Measurements from ENCODE around the gene GALNT7. TPM values are rescaled to one million over a fixed set of nuclear protein-coding genes. Genes with fewer than 3 reads are reported as not detected.

Gene GALNT7
- total and polyA plus RNA-seq, 11 donors = 2.3 to 12.8 (median 6.0) TPM

DNA sequence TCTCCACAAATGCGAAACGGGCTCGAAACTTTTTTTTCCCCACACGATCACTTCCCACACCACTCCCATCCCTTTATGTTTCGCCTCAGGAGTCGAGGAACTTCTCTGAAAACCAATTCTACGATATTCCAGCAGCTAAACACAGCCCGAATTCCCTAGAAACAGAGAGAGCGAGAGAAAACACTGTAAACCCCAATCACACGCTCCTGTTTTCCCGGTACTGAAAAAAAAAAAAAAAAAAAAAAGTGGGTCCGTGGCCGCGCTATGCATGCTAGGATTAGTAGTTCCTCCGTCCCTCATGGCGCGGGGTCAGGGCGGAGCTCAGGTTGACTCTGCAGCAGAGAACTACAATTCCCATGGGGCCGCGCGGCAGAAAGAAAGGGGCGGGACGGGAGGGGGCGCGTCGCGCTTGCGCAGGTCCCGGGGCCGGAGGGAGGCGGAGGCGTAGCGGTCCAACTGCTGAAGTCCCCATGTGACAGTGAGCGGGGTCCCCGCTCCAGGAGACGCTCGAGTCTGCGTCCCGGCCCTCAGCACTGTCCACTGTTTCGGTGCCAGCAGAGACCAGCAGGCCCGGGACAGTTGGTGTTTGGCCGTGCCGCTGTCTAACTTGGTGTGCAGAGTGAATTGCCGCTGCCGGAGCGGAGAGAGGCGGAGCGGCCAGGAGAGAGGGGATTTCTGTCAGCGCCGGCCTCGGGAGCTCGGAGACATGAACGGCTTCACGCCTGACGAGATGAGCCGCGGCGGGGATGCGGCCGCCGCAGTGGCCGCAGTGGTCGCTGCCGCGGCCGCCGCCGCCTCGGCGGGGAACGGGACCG lies 202.1 kb downstream of the GALNT7 start, which contains the start of gene SAP30:
SAP30 (plus strand) TSS at position 478 of the 815 bp plus-strand sequence; CDS start at position 707, 229 bp downstream.
- Histone ChIP-seq H3K27ac (peak within 1 kb of the TSS; percentile 91 to 99 (median 96)), H3K4me3 (peak within 1 kb of the TSS; percentile 66 to 92 (median 85)), H3K27me3 (no peaks in the 10 kb centered on the region), H3K9me3 (no peaks in the 10 kb centered on the region), H3K4me1 (peaks cover 0 to 65% (median 26%) of the 10 kb centered on the region in 12 donors), H3K36me3 (peaks cover 0 to 10% (median 0%) of the 10 kb centered on the region in 9 donors)
- intact Hi-C loops (cut with DNase I) = loop anchor here in 8 of 10 donors (1.0 to 5.0 kb wide), 5 partner anchors 36 to 47 kb away; partner anchors contain the start of gene HMGB2 (in 8 of the 8)
- 0 to 1% (median 1%) methylated on average over 39 to 72 of the region's 72 CpGs for WGBS, 4 donors
- TF ChIP-seq POLR2A (IDR thresholded peaks at IDR 0.05) = peak; percentile 86 to 98
- TF ChIP-seq, protein P1, sequence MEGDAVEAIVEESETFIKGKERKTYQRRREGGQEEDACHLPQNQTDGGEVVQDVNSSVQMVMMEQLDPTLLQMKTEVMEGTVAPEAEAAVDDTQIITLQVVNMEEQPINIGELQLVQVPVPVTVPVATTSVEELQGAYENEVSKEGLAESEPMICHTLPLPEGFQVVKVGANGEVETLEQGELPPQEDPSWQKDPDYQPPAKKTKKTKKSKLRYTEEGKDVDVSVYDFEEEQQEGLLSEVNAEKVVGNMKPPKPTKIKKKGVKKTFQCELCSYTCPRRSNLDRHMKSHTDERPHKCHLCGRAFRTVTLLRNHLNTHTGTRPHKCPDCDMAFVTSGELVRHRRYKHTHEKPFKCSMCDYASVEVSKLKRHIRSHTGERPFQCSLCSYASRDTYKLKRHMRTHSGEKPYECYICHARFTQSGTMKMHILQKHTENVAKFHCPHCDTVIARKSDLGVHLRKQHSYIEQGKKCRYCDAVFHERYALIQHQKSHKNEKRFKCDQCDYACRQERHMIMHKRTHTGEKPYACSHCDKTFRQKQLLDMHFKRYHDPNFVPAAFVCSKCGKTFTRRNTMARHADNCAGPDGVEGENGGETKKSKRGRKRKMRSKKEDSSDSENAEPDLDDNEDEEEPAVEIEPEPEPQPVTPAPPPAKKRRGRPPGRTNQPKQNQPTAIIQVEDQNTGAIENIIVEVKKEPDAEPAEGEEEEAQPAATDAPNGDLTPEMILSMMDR (IDR thresholded peaks at IDR 0.05) = no peak
- DNase-seq (peak; percentile 99), ATAC-seq (peak; percentile 96 to 97 (median 96))

DNA sequence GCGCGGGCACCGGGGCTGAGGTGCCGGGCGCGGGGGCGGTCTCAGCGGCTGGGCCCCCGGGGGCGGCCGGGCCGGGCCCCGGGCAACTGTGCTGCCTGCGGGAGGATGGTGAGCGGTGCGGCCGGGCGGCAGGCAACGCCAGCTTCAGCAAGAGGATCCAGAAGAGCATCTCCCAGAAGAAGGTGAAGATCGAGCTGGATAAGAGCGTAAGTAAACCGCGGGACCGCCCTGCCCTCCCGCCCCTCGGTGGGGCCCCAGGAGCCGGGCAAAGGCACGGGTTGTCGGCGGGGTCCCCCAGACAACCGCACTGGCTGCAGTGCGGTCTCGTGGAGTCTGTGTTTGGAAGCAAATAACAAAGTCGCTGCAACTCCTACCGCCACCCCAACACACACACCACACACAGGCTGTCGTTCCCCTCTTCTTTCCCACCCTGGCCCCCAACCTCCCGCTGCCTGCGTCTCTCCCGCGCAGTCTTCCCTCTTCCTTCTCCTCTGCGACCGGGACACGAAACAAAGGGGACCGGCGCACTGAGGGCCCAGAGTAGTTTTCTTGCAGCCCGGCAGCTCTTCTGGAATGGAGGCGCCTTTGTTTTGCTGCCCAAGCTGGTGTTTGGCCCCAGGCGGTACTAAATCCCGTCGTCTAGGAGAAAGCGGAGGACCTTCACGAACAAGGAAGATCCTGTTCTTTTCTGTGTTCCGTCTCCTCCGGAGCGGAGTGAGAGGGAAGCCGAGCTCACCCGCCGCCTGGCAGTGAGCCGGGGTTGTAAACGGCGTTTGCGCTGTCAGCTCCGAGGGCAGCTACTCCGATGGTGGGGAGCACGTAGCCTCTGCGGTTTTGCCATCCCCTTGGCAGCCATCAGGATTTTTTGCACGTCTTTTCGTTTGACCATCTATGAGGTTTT lies 202.9 kb downstream of the GALNT7 start:
- H3K9me3 ChIP-seq = no peaks in the 10 kb centered on the region
- TF ChIP-seq, protein P1 (IDR thresholded peaks at IDR 0.05) = no peak
- TF ChIP-seq POLR2A (IDR thresholded peaks at IDR 0.05) = no peak
- DNase-seq (peak; percentile 76 to 86 (median 77)), ATAC-seq (peak in 3 of 4 donors; percentile 12 to 46 (median 30))
- peak overlapping the region; percentile 66 to 92 (median 85) for H3K4me3 ChIP-seq
- intact Hi-C loops (cut with DNase I) = loop anchor here in 7 of 10 donors (2.0 to 5.0 kb wide), 4 partner anchors 37 to 46 kb away; partner anchors contain the start of gene HMGB2 (in 6 of the 7)
- peaks cover 0 to 62% (median 26%) of the 10 kb centered on the region in 12 donors for H3K4me1 ChIP-seq
- 0 to 1% (median 1%) methylated on average over 34 to 68 of the region's 68 CpGs for WGBS, 4 donors
- H3K27ac ChIP-seq = peak overlapping the region; percentile 81 to 99 (median 92)
- H3K36me3 ChIP-seq = peaks cover 0 to 18% (median 0%) of the 10 kb centered on the region in 9 donors
- H3K27me3 ChIP-seq = no peaks in the 10 kb centered on the region

MicroRNAs within 50 kb of the gene (microRNA counts, 767-probe panel; counts per million panel counts)
- microRNA hsa-miR-548t-5p = 349 to 1,287 counts per million in 2 donors

Small RNAs within 50 kb of the gene (microRNA-seq; reads per million reads assigned to microRNA genes)
- 0 to 1.2 (median 0.50) reads per million in 4 donors for gene MIR548T

Other genes with a start within 250 kb of the GALNT7 start
- gene HMGB2, start 165.5 kb downstream of the GALNT7 start, total RNA-seq = 10 to 100 TPM; 28.5 to 67.5 (median 38.2) TPM
- 10 to 100 TPM; 46.8 to 88.9 TPM for gene HMGB2, start 165.5 kb downstream of the GALNT7 start, polyA plus RNA-seq
- 10 to 100 TPM; 10.8 to 29.1 (median 16.0) TPM for gene SAP30, start 202.1 kb downstream of the GALNT7 start, total RNA-seq
- gene SAP30, start 202.1 kb downstream of the GALNT7 start, polyA plus RNA-seq = 10 to 100 TPM in 1 of 2 donors, 1 to 10 TPM in 1; 9.8 to 15.1 TPM
- under 1 TPM in 8 of 9 donors, not detected in 1; 0.12 to 0.46 (median 0.25) TPM for gene SCRG1, start 230.3 kb downstream of the GALNT7 start, total RNA-seq
- gene SCRG1, start 230.3 kb downstream of the GALNT7 start, polyA plus RNA-seq = under 1 TPM; 0.08 to 0.11 TPM

Data from heart left ventricle (tissue), 16 donors.